GM23248 (cell line): ENCODE results near the gene TENM4.

Source experiments
- EZH2 ChIP-seq: fragments of 200-600 bp; sonication (generic); IDR thresholded peaks from 2 replicates; pipeline ENCODE4 v1.6.1; 2018; ENCODE audit warnings: antibody characterized with exemption, mild to moderate bottlenecking; ENCODE audit not compliant: insufficient read depth, poor library complexity, severe bottlenecking
- EZH2phosphoT487 ChIP-seq: fragments of 200-600 bp; sonication (generic); IDR thresholded peaks from 2 replicates; pipeline ENCODE4 v1.6.1; 2018; ENCODE audit warnings: antibody characterized with exemption, moderate library complexity, mild to moderate bottlenecking, low read depth; ENCODE audit not compliant: insufficient read depth

GRCh38 chr11:78822931-78823423, 617.9 kb downstream of the TENM4 start:
- TF ChIP-seq EZH2 = no peak
- TF ChIP-seq EZH2phosphoT487 = no peak
